ENCODE data around the gene PBX1. TPM values are rescaled to one million over a fixed set of nuclear protein-coding genes. Genes with fewer than 3 reads are reported as not detected.

Gene PBX1
- total and polyA plus RNA-seq, 2 of the 4 experiments (the other 2 are of a cell fraction): 13.9 to 17.9 TPM

DNA sequence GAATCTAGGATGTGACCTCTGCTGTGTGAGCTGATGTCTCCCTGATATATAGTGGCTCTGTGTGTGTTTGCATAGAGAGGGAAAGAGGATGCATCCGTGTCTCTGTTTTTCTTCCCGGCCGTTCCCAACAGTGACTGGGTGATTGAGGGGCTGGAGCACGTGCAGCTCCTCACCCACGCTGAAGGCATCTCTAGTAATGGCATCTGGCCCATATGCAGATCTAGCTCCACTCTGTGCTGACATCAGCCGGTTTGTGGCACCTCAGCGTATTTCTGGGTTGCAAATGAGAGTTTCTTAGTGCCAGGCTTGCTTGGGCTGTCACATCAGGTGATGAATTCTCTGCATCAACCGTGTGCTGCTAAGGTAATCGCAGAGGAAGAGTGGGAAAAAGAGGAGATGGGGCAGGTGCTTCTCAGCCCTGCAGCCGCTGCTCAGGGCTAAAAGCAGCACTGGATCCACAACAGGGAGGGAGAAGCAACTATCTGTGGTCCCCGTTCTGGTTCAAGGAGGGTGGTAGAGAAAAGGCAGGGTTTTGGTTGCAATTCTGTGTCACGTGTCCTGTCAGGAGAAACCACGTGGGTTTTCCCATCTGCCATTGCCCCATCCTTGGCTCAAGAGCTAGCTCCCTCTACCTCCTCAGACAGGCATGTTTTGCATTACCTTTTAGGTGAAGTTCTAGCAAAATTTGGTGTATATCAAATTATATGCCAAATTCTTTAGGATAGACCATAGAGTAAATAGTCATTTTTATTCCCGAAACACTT, 282.9 kb downstream of the PBX1 start:
- in situ Hi-C loops (cut with MboI; ENCODE audit: low sequenced_read_pairs): no loop called here
- no peak overlapping the region for H2BK120ac ChIP-seq (ENCODE audit: low read depth, low read length)
- H3K79me1 ChIP-seq (ENCODE audit: low read depth in 1 of 2, low read length in 2 of 2): no peaks in the 10 kb centered on the region
- no peak overlapping the region for H4K5ac ChIP-seq (ENCODE audit: low read depth, low read length)
- ChIA-PET POLR2A (ENCODE audit: unreplicated experiment) (no interaction called here), CTCF (no interaction called here)
- H3K27ac ChIP-seq (ENCODE audit: insufficient read depth, low read length): no peak overlapping the region
- no peak overlapping the region for H3K9ac ChIP-seq (ENCODE audit: low read depth, low read length)
- DNase-seq: no peak
- no peak overlapping the region for H3K4me3 ChIP-seq (ENCODE audit: insufficient read depth, low read depth, low read length)
- no peak overlapping the region for H3K14ac ChIP-seq (replicated peaks; ENCODE audit: low read depth, low read length)
- no peak overlapping the region for H3K4ac ChIP-seq (ENCODE audit: low read depth, low read length)
- no peak overlapping the region for H4K91ac ChIP-seq (ENCODE audit: insufficient read depth, low read depth, low read length)
- H3K4me1 ChIP-seq (ENCODE audit: control insufficient read depth, insufficient read depth, low read length): no peaks in the 10 kb centered on the region
- H2AFZ ChIP-seq (replicated peaks; ENCODE audit: low read length, poor library complexity): no peak overlapping the region
- no peak overlapping the region for H2BK20ac ChIP-seq (ENCODE audit: low read depth, low read length)
- H2BK5ac ChIP-seq (ENCODE audit: low read depth, low read length, poor library complexity, severe bottlenecking): no peak overlapping the region
- H3K9me3 ChIP-seq (ENCODE audit: control insufficient read depth, insufficient read depth, low read length): no peaks in the 10 kb centered on the region
- no peak overlapping the region for H3K18ac ChIP-seq (ENCODE audit: low read depth, low read length)
- intact Hi-C loops (cut with micrococcal nuclease): no loop called here
- peaks cover 10% of the 10 kb centered on the region for H3K36me3 ChIP-seq (ENCODE audit: control insufficient read depth, insufficient read depth, low read length)
- dilution Hi-C loops (cut with HindIII; ENCODE audit: low sequenced_read_pairs, unreplicated experiment): no loop called here
- no peak overlapping the region for H4K8ac ChIP-seq (ENCODE audit: low read depth in 2 of 2, low read length in 2 of 2)
- H3K23ac ChIP-seq (ENCODE audit: low read depth, low read length): no peak overlapping the region
- H3K27me3 ChIP-seq (ENCODE audit: control insufficient read depth, insufficient read depth, low read length): no peaks in the 10 kb centered on the region
- no peak overlapping the region for H2AK9ac ChIP-seq (replicated peaks; ENCODE audit: low read depth, low read length, poor library complexity)
- H3K56ac ChIP-seq (ENCODE audit: extremely low read depth, insufficient read depth, low read length): no peak overlapping the region
- no peaks in the 10 kb centered on the region for H4K20me1 ChIP-seq (ENCODE audit: insufficient read depth, low read length)
- H3K4me2 ChIP-seq (ENCODE audit: low read depth, low read length): no peak overlapping the region
- no peak overlapping the region for H2BK15ac ChIP-seq (ENCODE audit: low read depth, low read length)
- WGBS, 2 experiments (ENCODE audit: extremely low coverage in 2 of 2, insufficient read length in 1 of 2): 78% methylated on average over 3 of the region's 14 CpGs; no CpG with 5 or more reads in 1 of the 2 experiments
- TF ChIP-seq FOS (IDR thresholded peaks at IDR 0.05; ENCODE audit: low read depth, low read length): no peak
- TF ChIP-seq RCOR1 (IDR thresholded peaks at IDR 0.05; ENCODE audit: insufficient replicate concordance, low read length): no peak
- no peak for TF ChIP-seq CHD1 (IDR thresholded peaks at IDR 0.05; ENCODE audit: low read depth, low read length)
- TF ChIP-seq MXI1 (IDR thresholded peaks at IDR 0.05; ENCODE audit: borderline replicate concordance, low read depth, low read length): no peak
- TF ChIP-seq BHLHE40 (IDR thresholded peaks at IDR 0.05; ENCODE audit: low read depth, low read length): no peak
- TF ChIP-seq, protein P1, sequence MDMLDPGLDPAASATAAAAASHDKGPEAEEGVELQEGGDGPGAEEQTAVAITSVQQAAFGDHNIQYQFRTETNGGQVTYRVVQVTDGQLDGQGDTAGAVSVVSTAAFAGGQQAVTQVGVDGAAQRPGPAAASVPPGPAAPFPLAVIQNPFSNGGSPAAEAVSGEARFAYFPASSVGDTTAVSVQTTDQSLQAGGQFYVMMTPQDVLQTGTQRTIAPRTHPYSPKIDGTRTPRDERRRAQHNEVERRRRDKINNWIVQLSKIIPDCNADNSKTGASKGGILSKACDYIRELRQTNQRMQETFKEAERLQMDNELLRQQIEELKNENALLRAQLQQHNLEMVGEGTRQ (IDR thresholded peaks at IDR 0.05; ENCODE audit: low read depth, low read length): no peak
- TF ChIP-seq NFE2L2 (IDR thresholded peaks at IDR 0.05; ENCODE audit: low read depth, low read length): no peak
- BruUV-seq (replicated peaks): no TSS peak
- H2AK5ac ChIP-seq (ENCODE audit: low read depth, low read length): no peak overlapping the region
- no peak for ATAC-seq (ENCODE audit: low read depth)
- H3K9me1 ChIP-seq (ENCODE audit: insufficient read depth, low read length): no peaks in the 10 kb centered on the region
